ENCODE results near the gene LDLRAP1.
A peak's percentile ranks its signal among the peaks of the same experiment; 100 is the strongest.
"Not testable (repeated sequence)": the region's sequence is repeated elsewhere in the genome, so short reads cannot be mapped to it uniquely, and the experiment has no call there.

The LDLRAP1 gene, protein sequence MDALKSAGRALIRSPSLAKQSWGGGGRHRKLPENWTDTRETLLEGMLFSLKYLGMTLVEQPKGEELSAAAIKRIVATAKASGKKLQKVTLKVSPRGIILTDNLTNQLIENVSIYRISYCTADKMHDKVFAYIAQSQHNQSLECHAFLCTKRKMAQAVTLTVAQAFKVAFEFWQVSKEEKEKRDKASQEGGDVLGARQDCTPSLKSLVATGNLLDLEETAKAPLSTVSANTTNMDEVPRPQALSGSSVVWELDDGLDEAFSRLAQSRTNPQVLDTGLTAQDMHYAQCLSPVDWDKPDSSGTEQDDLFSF

DNA sequence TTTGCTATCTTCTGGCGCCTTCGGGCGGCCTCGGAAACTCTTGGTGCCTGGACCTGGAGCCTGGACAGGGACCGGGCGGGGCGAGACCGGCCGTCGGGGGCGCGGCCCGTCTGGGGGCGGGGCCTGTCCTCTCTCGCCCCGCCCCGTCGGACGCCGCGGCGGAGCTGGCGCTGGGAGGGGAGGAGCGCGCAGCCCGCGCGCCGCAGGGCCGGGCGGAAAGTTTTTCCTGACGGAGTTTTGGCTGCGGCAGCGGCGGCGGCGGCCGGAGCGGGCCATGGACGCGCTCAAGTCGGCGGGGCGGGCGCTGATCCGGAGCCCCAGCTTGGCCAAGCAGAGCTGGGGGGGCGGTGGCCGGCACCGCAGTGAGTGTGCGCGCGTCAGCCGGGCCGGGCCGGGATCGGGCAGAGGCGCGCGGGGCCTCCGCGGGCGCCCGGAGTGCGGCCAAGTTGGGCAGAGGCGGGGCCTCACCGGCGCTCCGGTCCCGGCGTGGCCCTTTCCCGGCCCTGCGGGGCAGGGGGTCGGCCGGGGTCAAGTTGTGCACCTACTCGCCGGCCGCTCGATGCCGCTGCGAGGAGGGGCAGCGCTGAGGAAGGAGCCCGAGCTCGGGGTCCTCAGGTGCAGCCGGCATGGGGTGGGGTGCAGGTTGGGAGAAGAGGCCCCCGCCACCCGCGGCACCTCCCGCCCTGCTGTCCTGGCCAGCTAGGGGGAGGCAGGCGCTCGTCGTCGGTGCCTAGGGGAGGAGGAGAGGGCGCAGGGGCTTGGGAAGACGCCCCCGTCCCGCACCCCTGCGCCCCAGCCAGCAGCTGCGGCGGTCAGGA is at the start of gene LDLRAP1:
Gene LDLRAP1 (plus strand): TSS at position 182 of the 818 bp plus-strand sequence. CDS start 93 bp downstream, at position 275.
- no peak for DNase-seq

DNA sequence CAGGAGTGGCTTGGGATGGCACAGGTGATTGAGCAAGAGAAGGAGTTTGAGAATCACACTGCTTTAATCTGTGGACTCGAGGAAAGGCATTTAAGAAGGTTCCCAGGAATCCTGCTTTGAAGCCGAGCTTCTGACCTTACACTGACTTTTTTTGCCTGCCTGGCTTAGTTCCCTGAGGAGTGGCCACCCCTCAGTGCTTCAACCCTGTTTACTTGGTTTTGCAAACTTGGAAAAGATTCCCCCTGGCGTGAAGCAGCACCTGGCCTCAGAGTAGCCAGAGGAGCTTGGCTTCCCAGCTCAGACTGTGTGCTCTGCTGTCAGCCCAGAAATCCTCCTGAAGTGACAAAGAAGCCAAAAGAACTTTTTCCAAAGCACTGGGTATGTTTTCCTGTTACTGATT is 48.5 kb upstream of the LDLRAP1 start:
- DNase-seq = no peak

DNA sequence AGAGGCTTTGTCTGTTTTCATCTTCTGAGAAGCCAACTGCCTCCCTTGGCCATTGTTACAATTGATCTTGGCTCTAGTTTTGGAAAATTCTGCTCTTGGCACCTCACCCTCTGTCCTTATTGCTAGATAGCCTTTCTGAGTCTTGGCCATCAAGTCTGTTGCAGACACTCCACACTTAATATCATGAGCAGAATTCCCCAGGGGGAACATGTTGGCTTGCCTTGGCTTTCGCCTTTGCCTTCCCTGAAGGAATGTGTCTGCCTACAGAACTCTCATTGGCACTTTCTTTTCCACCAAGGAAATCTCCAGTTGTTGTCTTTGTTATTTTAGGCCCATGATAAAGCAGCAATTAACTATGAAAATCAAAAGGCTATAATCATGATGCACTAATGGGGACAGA is 42.7 kb upstream of the LDLRAP1 start:
- DNase-seq = no peak

DNA sequence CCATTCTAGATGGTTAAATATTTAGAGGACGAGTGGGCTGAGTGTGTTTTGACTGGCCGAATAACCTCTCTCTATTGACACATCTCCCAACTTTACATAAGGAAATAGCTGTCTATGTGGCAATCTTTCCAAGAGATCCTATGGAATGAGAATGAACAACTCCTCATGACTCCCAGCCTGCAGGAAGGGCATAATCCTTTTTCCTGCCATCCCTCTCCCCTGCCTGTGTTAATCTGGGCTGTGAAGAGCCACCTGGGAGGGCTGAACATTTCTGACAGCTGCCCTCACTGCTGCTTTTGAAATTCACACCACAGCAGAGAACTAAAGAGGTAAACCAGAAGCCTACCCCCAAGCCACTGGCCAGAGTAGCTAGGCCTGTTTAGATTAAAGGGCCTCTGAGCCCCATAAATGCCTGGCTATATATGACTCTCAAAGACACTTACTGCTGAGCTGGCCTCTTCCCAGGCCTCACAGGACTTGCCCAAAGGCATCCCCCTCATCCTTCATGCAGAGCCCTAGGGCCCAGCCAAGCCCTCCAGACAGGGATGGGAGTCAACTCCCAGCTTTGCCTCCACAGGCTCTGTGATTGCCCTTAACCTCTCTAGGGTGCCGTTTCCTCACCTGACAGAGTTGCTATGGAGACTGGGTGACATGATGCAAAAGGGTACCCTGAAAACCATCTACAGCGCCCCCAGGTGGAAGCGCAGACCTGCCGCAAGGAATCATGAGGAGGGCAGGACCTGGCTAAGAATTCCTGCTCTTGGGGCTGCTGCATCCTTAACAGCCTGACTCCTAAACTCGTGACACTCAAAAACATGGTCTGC is 42.0 kb upstream of the LDLRAP1 start:
- DNase-seq = no peak

DNA sequence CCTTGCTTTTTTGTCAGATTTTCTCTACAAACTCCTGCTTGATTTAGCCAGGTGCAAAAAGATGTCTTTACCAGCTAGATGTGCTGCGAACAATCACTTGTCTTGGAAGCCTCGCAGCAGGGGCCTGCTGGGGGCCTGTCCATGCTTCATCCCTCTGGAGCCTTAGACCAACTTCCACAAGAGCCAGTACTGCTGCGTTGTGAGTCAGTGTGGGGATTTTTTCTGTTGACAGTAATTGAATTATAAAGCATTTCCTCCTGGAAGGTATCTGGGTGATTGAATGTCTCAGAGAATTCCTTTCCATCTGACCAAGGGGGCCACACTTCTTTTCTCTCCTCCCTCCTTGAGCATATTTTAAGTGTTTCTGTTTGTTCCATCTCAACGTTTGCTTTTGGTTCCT is 40.4 kb upstream of the LDLRAP1 start:
- DNase-seq = no peak

DNA sequence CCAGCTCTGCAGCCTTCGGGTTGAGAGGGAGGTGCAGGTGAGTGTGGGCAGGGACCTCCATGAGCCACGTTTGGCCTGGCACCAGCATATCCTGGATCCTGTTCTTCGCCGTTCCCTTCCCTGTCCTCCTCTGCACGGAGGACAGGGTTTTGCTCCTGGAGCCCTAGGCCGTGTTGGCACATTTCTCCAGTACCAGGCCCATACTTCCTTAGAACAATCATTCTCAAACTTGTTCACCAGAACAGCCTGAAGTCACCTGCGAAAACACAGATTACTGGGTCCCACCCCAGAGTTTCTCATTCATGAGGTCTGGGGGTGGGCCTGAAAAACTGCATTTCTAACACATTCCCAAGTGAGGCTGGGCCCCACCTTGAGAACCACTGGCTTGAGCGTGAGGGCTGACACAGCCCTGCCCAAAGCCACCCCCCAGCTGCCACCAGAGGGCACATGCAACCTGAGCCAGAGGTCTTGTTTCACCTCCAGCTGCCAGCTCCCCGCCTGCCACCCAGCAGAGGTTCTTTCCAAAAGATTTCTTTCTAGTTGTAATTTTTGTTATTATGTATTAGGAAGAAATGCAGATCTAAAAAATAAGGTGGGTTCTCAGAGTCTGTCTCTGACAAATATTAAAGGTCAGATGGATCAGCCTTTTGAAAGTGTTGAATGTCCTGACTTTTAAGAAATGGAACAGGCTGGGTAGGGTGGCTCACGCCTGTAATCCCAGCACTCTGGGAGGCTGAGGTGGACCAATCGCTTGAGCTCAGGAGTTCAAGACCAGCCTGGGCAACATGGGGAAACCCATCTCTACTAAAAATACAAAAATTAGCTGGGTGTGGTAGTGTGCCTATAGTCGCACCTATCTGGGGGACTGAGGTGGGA is 39.6 kb upstream of the LDLRAP1 start:
- peak; percentile 35 for DNase-seq

DNA sequence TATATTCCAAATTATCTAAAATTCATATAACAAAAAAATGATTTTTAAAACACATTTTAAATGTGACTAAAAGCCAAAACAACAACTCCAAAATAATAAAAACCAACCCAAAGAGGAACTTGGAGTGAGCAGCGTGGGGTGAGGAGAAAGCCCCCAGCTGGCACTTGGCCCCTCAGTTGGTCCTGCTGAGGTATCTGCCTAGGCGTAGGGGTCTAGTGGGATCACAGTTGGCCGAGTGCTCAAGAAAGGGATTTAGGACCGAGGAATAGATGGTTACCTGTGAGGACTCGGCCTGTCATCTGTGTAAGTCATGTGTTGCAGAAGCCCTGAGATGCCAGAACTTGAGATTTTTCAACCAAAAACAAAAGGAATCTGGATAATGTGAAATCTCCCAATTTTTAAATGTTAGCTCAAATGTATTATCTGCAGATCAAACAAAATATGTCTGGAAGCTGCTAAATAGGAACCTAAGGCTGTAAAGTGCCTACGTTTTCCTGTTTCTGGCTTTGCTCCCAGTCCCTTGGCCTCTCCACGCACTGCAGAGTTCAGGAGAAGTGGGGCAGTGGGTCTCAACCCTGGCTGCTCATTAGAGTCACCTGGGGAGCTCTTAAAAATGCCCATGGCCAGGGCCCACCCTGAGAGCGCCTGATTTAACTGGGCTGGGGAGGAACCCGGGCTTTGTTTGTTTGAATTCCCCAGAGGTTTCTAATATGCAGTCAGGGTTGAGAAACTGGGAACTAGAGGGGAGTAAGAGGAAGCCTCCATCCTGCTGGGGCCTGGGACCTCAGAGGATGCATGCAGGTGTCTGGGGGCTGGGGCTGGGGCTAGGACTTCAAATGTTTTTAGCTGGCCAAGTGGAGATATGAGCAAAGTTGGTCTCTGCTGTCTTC is 38.5 kb upstream of the LDLRAP1 start:
- DNase-seq = no peak

DNA sequence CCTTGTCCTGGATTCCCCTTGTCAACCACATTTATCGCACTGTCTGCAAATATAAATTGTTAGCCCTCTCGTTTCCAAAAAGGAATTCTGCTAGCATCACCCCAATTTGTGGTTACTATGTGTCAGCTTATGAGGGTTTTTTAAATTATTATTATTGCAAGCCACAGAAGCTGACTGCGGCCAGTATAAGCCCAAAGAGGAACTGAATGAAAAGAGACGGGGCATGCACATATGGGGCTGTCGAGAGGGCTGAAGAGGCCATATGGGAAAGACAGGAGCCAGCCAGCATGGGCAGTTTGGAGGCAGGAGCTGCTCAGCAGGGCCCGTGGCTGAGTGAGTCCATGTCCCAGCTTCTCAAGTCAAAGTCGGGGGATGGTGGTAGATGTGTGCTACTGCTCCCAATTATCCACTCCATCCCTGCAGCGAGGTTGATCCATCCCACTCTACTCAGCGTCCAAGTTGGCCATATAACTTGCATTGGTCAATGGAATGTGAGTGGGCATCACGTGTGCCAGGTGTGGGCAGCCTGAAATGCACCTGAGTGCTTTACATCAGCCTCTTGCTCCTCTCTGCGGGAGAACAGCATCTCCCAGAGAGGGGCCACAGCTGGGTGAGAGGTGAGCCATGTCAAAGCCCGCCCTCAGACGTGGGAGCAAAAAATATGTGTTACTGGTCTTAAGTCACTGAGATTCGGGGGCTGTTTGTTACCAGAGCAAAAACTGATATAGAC is 37.6 kb upstream of the LDLRAP1 start:
- peak; percentile 42 for DNase-seq

DNA sequence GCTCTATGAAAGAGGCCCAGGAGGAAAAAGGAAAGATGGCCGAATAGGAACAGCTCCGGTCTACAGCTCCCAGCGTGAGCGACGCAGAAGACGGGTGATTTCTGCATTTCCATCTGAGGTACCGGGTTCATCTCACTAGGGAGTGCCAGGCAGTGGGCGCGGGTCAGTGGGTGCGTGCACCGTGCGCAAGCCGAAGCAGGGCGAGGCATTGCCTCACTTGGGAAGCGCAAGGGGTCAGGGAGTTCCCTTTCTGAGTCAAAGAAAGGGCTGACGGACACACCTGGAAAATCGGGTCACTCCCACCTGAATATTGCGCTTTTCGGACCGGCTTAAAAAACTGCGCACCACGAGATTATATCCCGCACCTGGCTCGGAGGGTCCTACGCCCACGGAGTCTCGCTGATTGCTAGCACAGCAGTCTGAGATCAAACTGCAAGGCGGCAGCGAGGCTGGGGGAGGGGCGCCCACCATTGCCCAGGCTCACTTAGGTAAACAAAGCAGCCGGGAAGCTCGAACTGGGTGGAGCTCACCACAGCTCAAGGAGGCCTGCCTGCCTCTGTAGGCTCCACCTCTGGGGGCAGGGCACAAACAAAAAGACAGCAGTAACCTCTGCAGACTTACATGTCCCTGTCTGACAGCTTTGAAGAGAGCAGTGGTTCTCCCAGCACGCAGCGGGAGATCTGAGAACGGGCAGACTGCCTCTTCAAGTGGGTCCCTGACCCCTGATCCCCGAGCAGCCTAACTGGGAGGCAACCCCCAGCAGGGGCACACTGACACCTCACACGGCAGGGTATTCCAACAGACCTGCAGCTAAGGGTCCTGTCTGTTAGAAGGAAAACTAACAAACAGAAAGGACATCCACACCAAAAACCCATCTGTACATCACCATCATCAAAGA is 36.6 kb upstream of the LDLRAP1 start:
- DNase-seq = not testable (repeated sequence)

DNA sequence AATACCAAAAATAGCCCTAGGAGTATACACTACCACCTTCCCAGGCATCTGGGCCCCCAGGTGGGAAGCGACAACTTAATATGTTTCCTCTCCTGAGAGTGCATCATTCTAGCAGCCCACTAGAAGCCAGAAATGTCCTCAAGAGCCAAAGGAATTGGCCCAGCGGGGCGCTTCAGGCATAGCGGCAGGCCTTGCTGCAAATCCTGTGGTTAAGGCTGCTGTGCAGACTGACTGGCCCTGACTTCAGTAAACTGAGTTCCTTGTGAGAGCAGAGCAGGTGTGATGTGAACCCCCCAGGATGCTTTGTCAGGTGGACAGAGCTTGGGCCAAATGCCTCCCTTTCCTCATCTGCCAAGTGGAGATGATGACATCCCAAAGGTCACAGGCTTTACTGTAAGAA is 29.7 kb upstream of the LDLRAP1 start:
- no peak for DNase-seq

DNA sequence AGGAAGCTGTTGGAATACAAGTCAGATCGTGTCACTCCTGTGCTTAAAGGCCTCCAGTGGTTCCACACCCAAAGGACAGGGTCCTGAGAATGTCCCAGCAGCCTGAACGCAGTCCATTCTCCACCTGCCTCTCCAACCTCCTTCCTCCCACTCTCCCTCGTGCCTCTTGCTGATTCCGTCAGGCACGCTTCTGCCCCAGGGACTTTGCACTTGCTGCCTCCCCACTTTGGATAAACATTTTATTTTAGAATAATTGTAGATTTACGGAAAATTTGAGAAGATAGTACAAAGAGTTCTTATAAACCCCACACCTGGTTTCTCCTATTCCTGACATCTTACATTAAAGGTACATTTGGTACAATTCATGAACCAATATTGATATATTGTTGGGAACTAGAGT is 28.4 kb upstream of the LDLRAP1 start:
- DNase-seq = no peak

DNA sequence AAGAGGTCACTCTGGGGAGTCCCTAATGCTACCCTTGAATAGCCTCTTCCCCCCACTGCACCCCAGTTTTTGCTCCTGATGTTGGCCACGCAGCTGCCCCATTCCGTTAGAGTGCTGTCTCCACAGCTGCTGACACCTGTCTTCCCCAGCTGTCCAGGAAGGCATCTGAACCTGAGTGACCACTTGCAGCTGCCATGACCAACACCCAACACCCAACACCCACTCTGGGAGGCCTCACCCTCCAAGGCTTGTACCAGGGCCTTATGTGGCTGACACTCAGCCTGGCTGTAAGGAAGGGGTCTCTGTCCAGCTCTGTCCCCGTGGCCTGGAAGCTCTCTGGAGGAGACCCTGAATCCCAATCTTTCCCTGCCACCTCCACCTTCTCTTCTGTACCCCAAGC is 26.7 kb upstream of the LDLRAP1 start:
- no peak for DNase-seq

DNA sequence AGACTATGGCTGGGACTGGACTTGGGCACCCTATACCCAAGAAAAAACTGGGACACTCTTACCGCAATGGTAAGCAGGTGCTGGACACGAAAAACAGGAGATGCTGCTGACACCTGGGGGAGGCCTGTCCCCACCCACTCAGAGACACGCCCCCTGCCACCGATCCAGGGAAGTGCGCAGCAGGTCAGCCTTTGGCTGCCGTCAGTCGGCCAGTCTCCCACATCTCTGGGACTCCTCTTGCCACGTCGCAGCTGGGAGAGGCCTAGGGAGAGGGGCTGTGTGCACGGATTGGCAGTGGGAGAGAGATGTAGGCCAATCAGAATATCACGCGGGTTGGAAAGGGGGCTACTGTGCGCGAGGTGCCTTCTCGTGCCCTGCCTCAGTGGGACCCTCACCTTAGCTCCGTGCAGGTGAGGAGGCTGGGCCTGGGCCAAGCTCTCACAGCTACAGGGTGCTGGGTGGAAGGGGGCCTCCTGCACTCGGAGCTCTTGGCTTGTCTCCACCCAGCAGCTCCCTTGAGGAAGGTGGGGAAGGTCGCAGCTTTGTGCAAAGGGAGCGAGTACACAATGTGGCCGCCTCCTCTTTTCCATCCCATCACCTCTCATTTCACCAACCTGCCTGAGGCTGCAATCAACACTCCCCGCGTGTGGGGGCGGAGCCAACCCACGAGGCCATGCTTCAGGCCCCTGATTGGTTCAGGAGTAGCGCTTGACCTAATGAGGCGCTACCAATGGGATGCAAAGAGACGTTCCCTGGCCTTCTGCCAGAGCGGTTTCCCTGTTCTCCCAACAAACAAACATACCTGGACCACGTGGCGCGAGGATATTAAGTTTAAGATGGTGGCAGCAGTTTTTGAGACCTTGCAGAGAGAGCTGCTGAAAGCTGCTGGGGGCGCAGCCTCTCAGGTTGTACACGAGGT is 25.7 kb upstream of the LDLRAP1 start:
- no peak for DNase-seq

DNA sequence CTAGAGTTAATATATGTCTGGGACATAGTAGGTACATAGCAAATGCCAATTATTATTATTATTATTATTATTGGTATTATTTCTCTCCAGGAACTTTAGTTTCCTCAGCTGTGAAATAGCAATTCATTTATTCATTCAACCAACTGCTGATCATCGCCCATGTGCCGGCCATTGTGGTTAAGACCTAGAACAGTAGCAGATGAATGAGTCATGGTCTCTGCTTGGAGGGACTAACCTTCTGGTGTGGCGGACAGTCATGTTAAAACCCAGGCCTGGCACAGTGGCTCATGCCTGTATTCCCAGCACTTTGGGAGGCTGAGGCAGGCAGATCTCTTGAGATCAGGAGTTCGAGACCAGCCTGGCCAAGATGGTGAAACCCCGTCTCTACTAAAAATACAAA is 23.8 kb upstream of the LDLRAP1 start:
- DNase-seq = no peak

DNA sequence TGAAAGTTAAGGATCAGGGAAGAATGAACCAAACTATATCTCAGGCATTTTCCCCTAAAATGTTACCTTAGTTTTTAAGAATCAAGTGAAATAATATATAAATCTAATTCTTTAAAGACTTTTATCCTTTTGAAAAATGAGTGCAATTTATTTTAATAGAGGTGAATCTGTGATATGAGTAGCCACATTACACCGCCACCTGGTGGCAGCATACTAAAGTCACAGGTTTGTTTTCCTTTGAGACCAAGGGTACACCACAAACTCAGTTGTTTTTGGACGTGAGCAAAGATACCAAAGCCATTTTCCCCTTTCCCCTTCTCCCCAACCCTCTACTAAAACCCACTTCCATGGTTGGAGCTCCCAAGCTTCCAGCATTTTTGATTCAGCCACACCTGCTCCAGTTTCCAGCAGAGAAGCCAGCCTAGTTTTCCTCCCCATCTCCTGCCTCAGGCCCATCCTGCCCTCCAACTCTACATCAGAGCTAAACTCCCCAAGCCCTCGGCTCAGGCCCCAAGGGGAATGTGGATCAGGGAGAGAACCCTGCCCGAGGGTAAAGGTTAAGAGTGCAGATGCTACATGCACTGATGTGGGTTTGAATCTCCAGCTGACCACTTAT is 22.9 kb upstream of the LDLRAP1 start:
- no peak for DNase-seq

DNA sequence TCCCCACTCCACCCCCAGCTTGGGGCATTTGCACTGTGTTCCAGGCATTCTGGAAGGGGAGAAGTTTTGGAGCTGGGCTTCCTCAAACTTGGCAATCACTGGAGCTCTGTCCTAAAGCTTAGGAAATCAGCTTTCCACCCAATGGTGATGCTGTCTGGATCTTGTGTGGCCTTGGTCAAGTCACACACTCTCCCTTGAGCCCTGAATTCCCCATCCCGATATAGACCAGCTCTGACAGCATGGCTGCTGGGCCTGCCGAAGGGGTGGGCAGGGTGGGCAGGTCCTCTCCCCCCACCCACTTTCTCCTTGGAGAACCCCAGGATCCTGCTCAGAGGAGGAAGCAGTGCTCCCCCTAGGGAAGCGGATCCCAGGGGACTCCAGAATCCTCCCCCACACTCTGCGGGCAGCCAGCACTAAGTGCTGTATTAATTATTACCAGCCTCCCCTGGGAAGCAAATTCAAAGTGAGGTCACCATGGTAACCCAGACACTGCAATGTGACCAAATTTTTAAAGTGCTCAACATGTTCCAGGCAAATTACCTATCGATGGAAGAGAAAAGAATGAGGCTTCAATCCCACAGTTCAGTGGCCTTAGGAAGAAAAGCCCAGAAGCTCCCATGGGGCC is 21.3 kb upstream of the LDLRAP1 start:
- no peak for DNase-seq

DNA sequence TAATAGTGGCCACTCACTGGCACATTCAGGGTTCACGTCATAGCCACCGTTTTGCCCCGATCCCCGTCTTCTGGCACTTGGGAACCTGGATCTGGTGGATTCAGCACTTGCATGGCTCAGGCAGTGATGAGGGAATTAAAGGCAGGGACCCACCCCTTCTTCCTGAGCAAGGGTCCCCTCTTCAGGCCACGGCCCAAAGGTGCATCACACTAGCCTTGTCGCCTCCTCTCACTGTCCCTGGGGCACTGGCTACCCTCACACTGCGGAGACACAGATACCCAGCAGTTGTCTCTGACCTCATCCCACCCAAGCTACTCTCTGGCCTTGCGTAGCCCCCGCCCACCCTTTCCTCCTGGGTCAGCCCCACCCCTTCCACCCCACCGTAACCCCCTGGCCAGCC is 19.9 kb upstream of the LDLRAP1 start:
- no peak for DNase-seq
